Endothelial cell of umbilical vein (primary cell): ENCODE measurements around the gene TBCD.

Experiments used
- CTCF ChIP-seq, 2 donors: IDR thresholded peaks; 1 replicate in 1 of 2; 2 replicates in 1 of 2; pipeline ENCODE4 v1.5.1; 2011; ENCODE audit warnings: low read length in 2 of 2, mild to moderate bottlenecking in 2 of 2, moderate library complexity in 2 of 2, control low read depth in 1 of 2, inconsistent platforms in 1 of 2, low read depth in 1 of 2; ENCODE audit not compliant: insufficient read depth in 1 of 2; ENCODE audit errors: extremely low read depth in 1 of 2
- EZH2 ChIP-seq: IDR thresholded peaks from 2 replicates; pipeline ENCODE4 v1.6.1; 2012; ENCODE audit warnings: borderline replicate concordance, low read depth, mild to moderate bottlenecking, moderate library complexity, low read length, inconsistent platforms; ENCODE audit not compliant: severe bottlenecking
- POLR2A ChIP-seq: IDR thresholded peaks from 2 replicates; pipeline ENCODE4 v1.6.1; 2012; ENCODE audit warnings: low read depth, mild to moderate bottlenecking, control low read depth, low read length
- POLR2AphosphoS5 ChIP-seq: IDR thresholded peaks from 2 replicates; pipeline ENCODE4 v1.6.1; 2012; ENCODE audit warnings: low read depth, mild to moderate bottlenecking, control low read depth, low read length, moderate library complexity; ENCODE audit not compliant: insufficient read depth

GRCh38 chr17:82822281-82822680, 70.4 kb downstream of the TBCD start:
- no peak for TF ChIP-seq CTCF (IDR thresholded peaks at IDR 0.05; ENCODE audit: extremely low read depth in 1 of 2, insufficient read depth in 1 of 2, low read depth in 1 of 2, low read length in 2 of 2)
- no peak for TF ChIP-seq POLR2A
- TF ChIP-seq EZH2: no peak
- no peak for TF ChIP-seq POLR2AphosphoS5
